SK-N-SH (cell line): ENCODE data around the gene SWI5. TPM values are rescaled to one million over a fixed set of nuclear protein-coding genes. Genes with fewer than 3 reads are reported as not detected.

Experiments used
- CTCF ChIA-PET: fragments of 300-600, 350-600 bp; formaldehyde crosslinking; extraction: SDS; loops from one replicate; lab custom pipeline; 2021; lab: Yijun Ruan, JAX
- POLR2A ChIA-PET: fragments of 350-600 bp; sonication (Branson Sonifier 250); formaldehyde crosslinking; extraction: SDS; loops from one replicate; lab custom pipeline; 2020; ENCODE audit warnings: antibody characterized with exemption, inconsistent platforms; lab: Yijun Ruan, JAX
- DNase-seq: peaks from one replicate; pipeline ENCODE4 v3.0.0; 2012
- H2AFZ ChIP-seq: fragments of 200-600 bp; sonication (generic); 2 replicates; pipeline ENCODE4 v1.8.1; 2016; ENCODE audit warnings: antibody characterized with exemption, mild to moderate bottlenecking, low read depth
- H3F3A ChIP-seq: fragments of 200-600 bp; sonication (generic); replicated peaks from 2 replicates; pipeline ENCODE3; 2016; ENCODE audit warnings: antibody characterized with exemption, mild to moderate bottlenecking; ENCODE audit not compliant: insufficient read depth
- H3K27ac ChIP-seq, 2 experiments: fragments of 200-500 bp in 1 of 2; fragments of 200-600 bp in 1 of 2; sonication (Bioruptor generic) in 1 of 2; sonication (generic), shearing (Covaris generic) in 1 of 2; 2 replicates each; pipeline versions ENCODE4 v1.5.1 to v1.6.1; 2014 to 2016; ENCODE audit warnings: low read depth in 2 of 2, inconsistent platforms in 1 of 2, low read length in 1 of 2, mild to moderate bottlenecking in 1 of 2, mixed read lengths in 1 of 2
- H3K27me3 ChIP-seq: fragments of 200-600 bp; sonication (generic), shearing (Covaris generic); 2 replicates; pipeline ENCODE4 v1.6.1; 2016; ENCODE audit warnings: mixed run types; ENCODE audit not compliant: insufficient read depth
- H3K36me3 ChIP-seq, 2 experiments: fragments of 200-500 bp in 1 of 2; fragments of 200-600 bp in 1 of 2; sonication (Bioruptor generic) in 1 of 2; sonication (generic) in 1 of 2; replicated peaks in 1 of 2; 2 replicates each; pipeline versions ENCODE3 to v1.5.1; 2014 to 2016; ENCODE audit warnings: low read length in 1 of 2, mild to moderate bottlenecking in 1 of 2; ENCODE audit not compliant: insufficient read depth in 2 of 2, control insufficient read depth in 1 of 2
- H3K4me1 ChIP-seq, 2 experiments: fragments of 200-500 bp in 1 of 2; fragments of 200-600 bp in 1 of 2; sonication (Bioruptor generic) in 1 of 2; sonication (generic), shearing (Covaris generic) in 1 of 2; 2 replicates each; pipeline versions ENCODE4 v1.5.1 to v1.6.1; 2014 to 2016; ENCODE audit warnings: low read depth in 1 of 2, low read length in 1 of 2, mixed run types in 1 of 2; ENCODE audit not compliant: insufficient read depth in 2 of 2, control insufficient read depth in 1 of 2
- H3K4me2 ChIP-seq: fragments of 200-600 bp; sonication (generic), shearing (Covaris generic); 2 replicates; pipeline ENCODE4 v1.6.1; 2017; ENCODE audit warnings: mixed run types
- H3K4me3 ChIP-seq, 2 experiments: fragments of 200-500 bp in 1 of 2; fragments of 200-600 bp in 1 of 2; sonication (Bioruptor generic) in 1 of 2; sonication (generic), shearing (Covaris generic) in 1 of 2; 2 replicates each; pipeline versions ENCODE4 v1.5.1 to v1.8.1; 2014 to 2016; ENCODE audit warnings: low read depth in 2 of 2, inconsistent platforms in 1 of 2, low read length in 1 of 2, mild to moderate bottlenecking in 1 of 2, mixed read lengths in 1 of 2, moderate library complexity in 1 of 2
- H3K79me2 ChIP-seq: fragments of 200-600 bp; sonication (generic); 2 replicates; pipeline ENCODE4 v1.8.1; 2017; ENCODE audit warnings: mild to moderate bottlenecking; ENCODE audit not compliant: insufficient read depth
- H3K9ac ChIP-seq: fragments of 200-600 bp; sonication (generic); 2 replicates; pipeline ENCODE4 v1.6.1; 2017; ENCODE audit warnings: mixed run types
- H3K9me2 ChIP-seq: fragments of 200-600 bp; sonication (generic); 2 replicates; pipeline ENCODE4 v1.6.1; 2017; ENCODE audit warnings: mixed run types
- H3K9me3 ChIP-seq: fragments of 200-600 bp; sonication (generic); 2 replicates; pipeline ENCODE4 v1.6.1; 2017; ENCODE audit warnings: mixed run types, mild to moderate bottlenecking, moderate library complexity
- H4K20me1 ChIP-seq: fragments of 200-600 bp; sonication (generic); 2 replicates; pipeline ENCODE4 v1.6.1; 2017; ENCODE audit warnings: mild to moderate bottlenecking, mixed run types; ENCODE audit not compliant: insufficient read depth
- CHD2 ChIP-seq: fragments of 150-350 bp; IDR thresholded peaks from 2 replicates; pipeline ENCODE4 v1.6.1; 2018; ENCODE audit warnings: low read length; ENCODE audit not compliant: partially characterized antibody
- ELF1 ChIP-seq: IDR thresholded peaks from 2 replicates; pipeline ENCODE4 v1.4.0; 2012
- FOSL2 ChIP-seq: IDR thresholded peaks from 2 replicates; pipeline ENCODE4 v1.4.0; 2012; ENCODE audit warnings: low read depth, mild to moderate bottlenecking, moderate library complexity, borderline replicate concordance
- FOXJ3 ChIP-seq: sonication (generic); formaldehyde crosslinking; IDR thresholded peaks from 2 replicates; pipeline ENCODE4 v1.5.1; 2020; ENCODE audit warnings: mild to moderate bottlenecking, missing genetic modification reagents
- FOXM1 ChIP-seq: IDR thresholded peaks from 2 replicates; pipeline ENCODE4 v1.4.0; 2012; ENCODE audit warnings: low read depth, mild to moderate bottlenecking
- GABPA ChIP-seq: IDR thresholded peaks from 2 replicates; pipeline ENCODE4 v1.4.0; 2012; ENCODE audit warnings: low read depth, mild to moderate bottlenecking
- IRF3 ChIP-seq: fragments of 150-350 bp; IDR thresholded peaks from 2 replicates; pipeline ENCODE4 v1.6.1; 2016; ENCODE audit warnings: mild to moderate bottlenecking, low read depth, low read length
- JUND ChIP-seq: IDR thresholded peaks from 2 replicates; pipeline ENCODE4 v1.4.0; 2012
- MAX ChIP-seq: IDR thresholded peaks from 2 replicates; pipeline ENCODE4 v1.4.0; 2012; ENCODE audit warnings: low read depth
- MEF2A ChIP-seq: IDR thresholded peaks from 2 replicates; pipeline ENCODE4 v1.4.0; 2012; ENCODE audit warnings: low read depth, borderline replicate concordance
- MXI1 ChIP-seq: IDR thresholded peaks from 2 replicates; pipeline ENCODE4 v1.6.1; 2012; ENCODE audit warnings: mild to moderate bottlenecking, low read depth, low read length, improper control_type of control experiment
- NRF1 ChIP-seq: IDR thresholded peaks from 2 replicates; pipeline ENCODE4 v1.6.1; 2012; ENCODE audit warnings: low read depth, mild to moderate bottlenecking, low read length
- POLR2AphosphoS5 ChIP-seq: IDR thresholded peaks from 2 replicates; pipeline ENCODE4 v1.6.1; 2012; ENCODE audit warnings: low read depth, low read length
- RCOR1 ChIP-seq: fragments of 150-350 bp; IDR thresholded peaks from 2 replicates; pipeline ENCODE4 v1.6.1; 2017; ENCODE audit warnings: antibody characterized with exemption, low read length
- REST ChIP-seq: IDR thresholded peaks from 2 replicates; pipeline ENCODE4 v1.6.1; 2012; ENCODE audit warnings: mild to moderate bottlenecking, low read depth, low read length, moderate library complexity
- SIN3A ChIP-seq: IDR thresholded peaks from 2 replicates; pipeline ENCODE4 v1.6.1; 2012; ENCODE audit warnings: low read depth, mild to moderate bottlenecking, low read length, moderate library complexity, borderline replicate concordance
- SMC3 ChIP-seq: IDR thresholded peaks from 2 replicates; pipeline ENCODE4 v1.6.1; 2012; ENCODE audit warnings: low read depth, low read length, improper control_type of control experiment
- TAF1 ChIP-seq: IDR thresholded peaks from 2 replicates; pipeline ENCODE4 v1.6.1; 2012; ENCODE audit warnings: low read depth, mild to moderate bottlenecking, low read length, moderate library complexity, borderline replicate concordance
- TCF12 ChIP-seq: IDR thresholded peaks from 2 replicates; pipeline ENCODE4 v1.4.0; 2012
- TEAD4 ChIP-seq: IDR thresholded peaks from 2 replicates; pipeline ENCODE4 v1.4.0; 2012; ENCODE audit warnings: mild to moderate bottlenecking, borderline replicate concordance; ENCODE audit not compliant: insufficient read depth
- USF1 ChIP-seq: IDR thresholded peaks from 2 replicates; pipeline ENCODE4 v1.4.0; 2012; ENCODE audit warnings: low read depth, borderline replicate concordance
- YY1 ChIP-seq: IDR thresholded peaks from 2 replicates; pipeline ENCODE4 v1.4.0; 2012; ENCODE audit warnings: low read depth, mild to moderate bottlenecking
- WGBS: methylation state at CpG from one replicate; pipeline ENCODE4 v1.1.6; 2017; ENCODE audit warnings: low lambda C conversion rate; 5-methylcytosine and 5-hydroxymethylcytosine counted together
- polyA plus RNA-seq, 3 experiments: library from polyadenylated mRNA; depleted of rRNA; stranded (reverse); fragments of >200 nt; gene quantifications; 2 replicates each; pipeline ENCODE4 v1.2.3, GENCODE V29; 2012
- TF ChIP-seq, protein P1 (sequence below): IDR thresholded peaks from 2 replicates; pipeline ENCODE4; 2012
- TF ChIP-seq, protein P2 (sequence below): fragments of 150-350 bp; IDR thresholded peaks from 2 replicates; pipeline ENCODE4 v1.6.1; 2017; ENCODE audit warnings: antibody characterized with exemption, low read length, low read depth, borderline replicate concordance

The SWI5 gene
- polyA plus RNA-seq, 1 of the 3 experiments (the other 2 are of a cell fraction) = 84.1 TPM

GRCh38 chr9:128276008-128276573, at the start of gene SWI5 (continued):
- TF ChIP-seq, protein P1, sequence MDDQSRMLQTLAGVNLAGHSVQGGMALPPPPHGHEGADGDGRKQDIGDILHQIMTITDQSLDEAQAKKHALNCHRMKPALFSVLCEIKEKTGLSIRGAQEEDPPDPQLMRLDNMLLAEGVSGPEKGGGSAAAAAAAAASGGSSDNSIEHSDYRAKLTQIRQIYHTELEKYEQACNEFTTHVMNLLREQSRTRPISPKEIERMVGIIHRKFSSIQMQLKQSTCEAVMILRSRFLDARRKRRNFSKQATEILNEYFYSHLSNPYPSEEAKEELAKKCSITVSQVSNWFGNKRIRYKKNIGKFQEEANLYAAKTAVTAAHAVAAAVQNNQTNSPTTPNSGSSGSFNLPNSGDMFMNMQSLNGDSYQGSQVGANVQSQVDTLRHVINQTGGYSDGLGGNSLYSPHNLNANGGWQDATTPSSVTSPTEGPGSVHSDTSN = no peak
- no peak for TF ChIP-seq CHD2
- TF ChIP-seq TAF1 = peak; percentile 48; the same call in 1 of the 2 replicates
- no peak for TF ChIP-seq MAX
- TF ChIP-seq MEF2A = no peak
- no peak for TF ChIP-seq FOSL2
- peak; percentile 87 for TF ChIP-seq NRF1
- no peak for TF ChIP-seq JUND
- peak; percentile 85; the same call in 1 of the 2 replicates for TF ChIP-seq POLR2AphosphoS5
- no peak; the same call in none of the 2 replicates for TF ChIP-seq MXI1
- TF ChIP-seq ELF1 = peak; percentile 55; the same call in 1 of the 2 replicates

DNA sequence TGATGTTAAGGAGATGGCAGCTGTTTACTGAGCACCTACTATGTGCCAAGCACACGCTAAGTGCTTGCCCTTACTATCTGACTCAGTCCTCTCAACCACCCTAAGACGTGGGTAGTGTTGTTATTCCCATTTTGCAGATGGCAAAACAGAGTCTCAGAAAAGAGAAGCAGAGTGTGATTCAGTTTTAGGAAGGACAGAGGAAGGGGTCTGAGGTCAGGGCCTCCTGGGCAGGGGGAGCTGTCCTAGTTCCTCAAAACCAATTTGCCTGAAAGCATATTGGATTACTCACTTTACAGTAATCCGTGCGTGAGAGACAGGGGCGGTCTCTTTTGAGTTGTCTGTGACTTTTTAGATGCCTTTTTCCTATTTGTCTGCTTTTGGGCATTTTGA, 49.7 kb upstream of the SWI5 start:
- TF ChIP-seq CHD2 (no peak), FOXM1 (no peak), GABPA (no peak), SIN3A (no peak), FOXJ3 (CRISPR knock-in tag) (no peak), TEAD4 (no peak), SMC3 (no peak), USF1 (no peak), TCF12 (no peak), YY1 (no peak), ELF1 (no peak), FOSL2 (no peak), RCOR1 (no peak), NRF1 (no peak), REST (no peak), IRF3 (no peak)
- TF ChIP-seq, protein P1 = no peak
- TF ChIP-seq, protein P2, sequence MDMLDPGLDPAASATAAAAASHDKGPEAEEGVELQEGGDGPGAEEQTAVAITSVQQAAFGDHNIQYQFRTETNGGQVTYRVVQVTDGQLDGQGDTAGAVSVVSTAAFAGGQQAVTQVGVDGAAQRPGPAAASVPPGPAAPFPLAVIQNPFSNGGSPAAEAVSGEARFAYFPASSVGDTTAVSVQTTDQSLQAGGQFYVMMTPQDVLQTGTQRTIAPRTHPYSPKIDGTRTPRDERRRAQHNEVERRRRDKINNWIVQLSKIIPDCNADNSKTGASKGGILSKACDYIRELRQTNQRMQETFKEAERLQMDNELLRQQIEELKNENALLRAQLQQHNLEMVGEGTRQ = no peak
- Histone ChIP-seq H2AFZ (no peak overlapping the region), H3K4me2 (no peak overlapping the region), H4K20me1 (no peaks in the 10 kb centered on the region), H3K4me3 (no peak overlapping the region), H3K36me3 (peaks cover 5 to 9% of the 10 kb centered on the region in 2 experiments), H3K9me3 (no peaks in the 10 kb centered on the region), H3K27ac (no peak overlapping the region), H3K79me2 (no peaks in the 10 kb centered on the region), H3K27me3 (no peaks in the 10 kb centered on the region), H3K4me1 (no peaks in the 10 kb centered on the region), H3K9me2 (no peaks in the 10 kb centered on the region), H3F3A (no peaks in the 10 kb centered on the region), H3K9ac (no peak overlapping the region)
- CTCF ChIA-PET = no interaction called here
- DNase-seq = no peak
- POLR2A ChIA-PET = no interaction called here
- 94% methylated on average over 5 of the region's 5 CpGs for WGBS
